ENCODE results near the gene B3GALNT2. TPM values are rescaled to one million over a fixed set of nuclear protein-coding genes. Genes with fewer than 3 reads are reported as not detected.

B3GALNT2 gene
- total RNA-seq, 1 donor, result 34.7 TPM

GRCh38 chr1:235503403-235504121 is 690 bp downstream of the B3GALNT2 start:
- peak overlapping the region; percentile 68 for H3K27ac ChIP-seq (ENCODE audit: low read depth, low read length)
- no peaks in the 10 kb centered on the region for H3K36me3 ChIP-seq (ENCODE audit: insufficient read depth, low read length)
- no peaks in the 10 kb centered on the region for H3K27me3 ChIP-seq (ENCODE audit: insufficient read depth, low read length)
- no peak for TF ChIP-seq CTCF (IDR thresholded peaks at IDR 0.05; ENCODE audit: extremely low read depth, low read depth, low read length)
- peak overlapping the region; percentile 89 for H2AFZ ChIP-seq (ENCODE audit: low read length)
- DNase-seq (ENCODE audit: insufficient read length, low spot score, missing footprints), result peak; percentile 85
- H3K79me2 ChIP-seq (ENCODE audit: insufficient read depth, low read length), result peaks cover 41% of the 10 kb centered on the region
- H4K20me1 ChIP-seq (ENCODE audit: insufficient read depth, low read length), result peaks cover 8% of the 10 kb centered on the region
- H3K4me1 ChIP-seq (ENCODE audit: insufficient read depth, low read length), result peaks cover 6% of the 10 kb centered on the region
- peak overlapping the region; percentile 89 for H3K4me2 ChIP-seq (ENCODE audit: insufficient read depth, low read length)
- H3K4me3 ChIP-seq (ENCODE audit: insufficient read depth, low read length), result peak overlapping the region; percentile 87
- H3K9me3 ChIP-seq (ENCODE audit: low read depth, low read length), result no peaks in the 10 kb centered on the region

GRCh38 chr1:235502601-235503402 is 1.4 kb downstream of the B3GALNT2 start:
- Histone ChIP-seq H3K9me3 (ENCODE audit: low read depth, low read length) (no peaks in the 10 kb centered on the region), H3K79me2 (ENCODE audit: insufficient read depth, low read length) (peaks cover 49% of the 10 kb centered on the region), H3K27me3 (ENCODE audit: insufficient read depth, low read length) (no peaks in the 10 kb centered on the region), H3K4me3 (ENCODE audit: insufficient read depth, low read length) (peak overlapping the region; percentile 87), H4K20me1 (ENCODE audit: insufficient read depth, low read length) (peaks cover 8% of the 10 kb centered on the region), H2AFZ (ENCODE audit: low read length) (peak overlapping the region; percentile 89), H3K4me1 (ENCODE audit: insufficient read depth, low read length) (peaks cover 6% of the 10 kb centered on the region), H3K4me2 (ENCODE audit: insufficient read depth, low read length) (peak overlapping the region; percentile 89), H3K36me3 (ENCODE audit: insufficient read depth, low read length) (no peaks in the 10 kb centered on the region), H3K27ac (ENCODE audit: low read depth, low read length) (peak overlapping the region; percentile 68)
- no peak for TF ChIP-seq CTCF (IDR thresholded peaks at IDR 0.05; ENCODE audit: extremely low read depth, low read depth, low read length)
- DNase-seq (ENCODE audit: insufficient read length, low spot score, missing footprints), result peak; percentile 61

- Histone ChIP-seq H3K4me1 (ENCODE audit: insufficient read depth, low read length) (peaks cover 6% of the 10 kb centered on the region), H3K4me2 (ENCODE audit: insufficient read depth, low read length) (no peak overlapping the region), H4K20me1 (ENCODE audit: insufficient read depth, low read length) (peaks cover 8% of the 10 kb centered on the region), H2AFZ (ENCODE audit: low read length) (no peak overlapping the region), H3K79me2 (ENCODE audit: insufficient read depth, low read length) (peaks cover 58% of the 10 kb centered on the region), H3K9me3 (ENCODE audit: low read depth, low read length) (no peaks in the 10 kb centered on the region), H3K36me3 (ENCODE audit: insufficient read depth, low read length) (no peaks in the 10 kb centered on the region), H3K27ac (ENCODE audit: low read depth, low read length) (no peak overlapping the region), H3K27me3 (ENCODE audit: insufficient read depth, low read length) (no peaks in the 10 kb centered on the region), H3K4me3 (ENCODE audit: insufficient read depth, low read length) (no peak overlapping the region)
- no peak for DNase-seq (ENCODE audit: insufficient read length, low spot score, missing footprints)
- TF ChIP-seq CTCF (IDR thresholded peaks at IDR 0.05; ENCODE audit: extremely low read depth, low read depth, low read length), result no peak
Measured at GRCh38 chr1:235500971-235501540, 3.2 kb downstream of the B3GALNT2 start.

GRCh38 chr1:235495551-235495950 is 8.7 kb downstream of the B3GALNT2 start:
- peaks cover 35% of the 10 kb centered on the region for H3K79me2 ChIP-seq (ENCODE audit: insufficient read depth, low read length)
- TF ChIP-seq CTCF (IDR thresholded peaks at IDR 0.05; ENCODE audit: extremely low read depth, low read depth, low read length), result no peak

More at GRCh38 chr1:235495551-235495950, 8.7 kb downstream of the B3GALNT2 start:
- H3K4me1 ChIP-seq (ENCODE audit: insufficient read depth, low read length), result no peaks in the 10 kb centered on the region
- no peak overlapping the region for H3K27ac ChIP-seq (ENCODE audit: low read depth, low read length)
- peak; percentile 49 for DNase-seq (ENCODE audit: insufficient read length, low spot score, missing footprints)
- H3K27me3 ChIP-seq (ENCODE audit: insufficient read depth, low read length), result no peaks in the 10 kb centered on the region
- H3K4me2 ChIP-seq (ENCODE audit: insufficient read depth, low read length), result no peak overlapping the region
- H3K4me3 ChIP-seq (ENCODE audit: insufficient read depth, low read length), result no peak overlapping the region
- H4K20me1 ChIP-seq (ENCODE audit: insufficient read depth, low read length), result no peaks in the 10 kb centered on the region
- H2AFZ ChIP-seq (ENCODE audit: low read length), result no peak overlapping the region
- no peaks in the 10 kb centered on the region for H3K9me3 ChIP-seq (ENCODE audit: low read depth, low read length)
- peaks cover 21% of the 10 kb centered on the region for H3K36me3 ChIP-seq (ENCODE audit: insufficient read depth, low read length)
